Measurements from ENCODE around the gene KRTAP10-4. TPM values are rescaled to one million over a fixed set of nuclear protein-coding genes. Genes with fewer than 3 reads are reported as not detected.

KRTAP10-4 gene
- total RNA-seq, 4 donors from 2014 or later, result not detected

DNA sequence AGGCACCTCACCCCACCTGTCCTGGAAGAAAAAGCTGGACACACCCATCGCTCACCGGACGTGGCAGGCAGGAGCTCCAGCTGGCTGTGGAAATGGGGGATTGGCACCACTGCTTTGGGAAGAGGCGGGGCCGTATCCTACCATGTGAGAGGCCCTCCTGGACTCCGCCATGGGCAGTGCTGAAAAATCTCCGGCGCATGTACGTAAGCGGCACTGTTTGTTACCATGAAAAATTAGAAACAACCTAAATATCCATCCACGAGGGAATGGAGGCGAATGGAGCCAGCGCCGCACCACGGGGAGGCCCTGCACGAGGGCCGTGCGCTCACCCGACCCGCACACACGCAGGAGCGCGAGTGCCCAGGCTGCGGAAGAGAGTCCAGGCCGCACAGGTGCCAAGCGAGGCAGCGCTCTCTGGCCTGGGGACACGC lies 41.4 kb downstream of the KRTAP10-4 start:
- H3K36me3 ChIP-seq, result no peaks in the 10 kb centered on the region
- intact Hi-C loops (cut with DNase I; ENCODE audit: low total_unique reads), result no loop called here
- H3K4me1 ChIP-seq, result no peaks in the 10 kb centered on the region
- DNase-seq, result no peak
- no peaks in the 10 kb centered on the region for H3K27me3 ChIP-seq
- no peak overlapping the region for H3K27ac ChIP-seq
- H3K4me3 ChIP-seq, result no peak overlapping the region
- H3K9me3 ChIP-seq, result no peaks in the 10 kb centered on the region
- TF ChIP-seq, protein P1, sequence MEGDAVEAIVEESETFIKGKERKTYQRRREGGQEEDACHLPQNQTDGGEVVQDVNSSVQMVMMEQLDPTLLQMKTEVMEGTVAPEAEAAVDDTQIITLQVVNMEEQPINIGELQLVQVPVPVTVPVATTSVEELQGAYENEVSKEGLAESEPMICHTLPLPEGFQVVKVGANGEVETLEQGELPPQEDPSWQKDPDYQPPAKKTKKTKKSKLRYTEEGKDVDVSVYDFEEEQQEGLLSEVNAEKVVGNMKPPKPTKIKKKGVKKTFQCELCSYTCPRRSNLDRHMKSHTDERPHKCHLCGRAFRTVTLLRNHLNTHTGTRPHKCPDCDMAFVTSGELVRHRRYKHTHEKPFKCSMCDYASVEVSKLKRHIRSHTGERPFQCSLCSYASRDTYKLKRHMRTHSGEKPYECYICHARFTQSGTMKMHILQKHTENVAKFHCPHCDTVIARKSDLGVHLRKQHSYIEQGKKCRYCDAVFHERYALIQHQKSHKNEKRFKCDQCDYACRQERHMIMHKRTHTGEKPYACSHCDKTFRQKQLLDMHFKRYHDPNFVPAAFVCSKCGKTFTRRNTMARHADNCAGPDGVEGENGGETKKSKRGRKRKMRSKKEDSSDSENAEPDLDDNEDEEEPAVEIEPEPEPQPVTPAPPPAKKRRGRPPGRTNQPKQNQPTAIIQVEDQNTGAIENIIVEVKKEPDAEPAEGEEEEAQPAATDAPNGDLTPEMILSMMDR (IDR thresholded peaks at IDR 0.05), result no peak
- no peak for TF ChIP-seq POLR2A (IDR thresholded peaks at IDR 0.05)

DNA sequence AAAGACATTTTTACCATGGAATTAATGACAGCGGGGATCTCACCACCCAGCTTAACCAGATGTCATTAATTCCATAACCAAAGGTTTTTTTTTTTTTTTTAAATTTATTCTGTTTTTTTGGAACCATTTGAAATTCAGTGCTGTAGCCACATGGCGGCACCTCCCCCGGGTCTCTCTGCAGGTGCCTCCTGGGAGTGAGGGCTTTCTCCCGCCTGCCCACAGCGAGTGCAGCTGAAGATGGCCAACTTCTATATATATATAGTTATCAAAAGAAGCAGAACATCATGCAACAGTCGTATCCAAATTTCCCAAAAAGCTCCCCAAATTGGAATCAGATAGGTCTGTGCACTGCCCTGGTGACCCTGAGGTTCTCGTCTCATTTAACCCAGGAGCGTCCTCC lies 41.9 kb downstream of the KRTAP10-4 start:
- Histone ChIP-seq H3K4me1 (no peaks in the 10 kb centered on the region), H3K27me3 (no peaks in the 10 kb centered on the region), H3K36me3 (no peaks in the 10 kb centered on the region), H3K4me3 (no peak overlapping the region), H3K27ac (no peak overlapping the region), H3K9me3 (no peaks in the 10 kb centered on the region)
- intact Hi-C loops (cut with DNase I; ENCODE audit: low total_unique reads), result no loop called here
- DNase-seq, result no peak
- TF ChIP-seq POLR2A (IDR thresholded peaks at IDR 0.05), result no peak
- TF ChIP-seq, protein P1 (IDR thresholded peaks at IDR 0.05), result no peak

DNA sequence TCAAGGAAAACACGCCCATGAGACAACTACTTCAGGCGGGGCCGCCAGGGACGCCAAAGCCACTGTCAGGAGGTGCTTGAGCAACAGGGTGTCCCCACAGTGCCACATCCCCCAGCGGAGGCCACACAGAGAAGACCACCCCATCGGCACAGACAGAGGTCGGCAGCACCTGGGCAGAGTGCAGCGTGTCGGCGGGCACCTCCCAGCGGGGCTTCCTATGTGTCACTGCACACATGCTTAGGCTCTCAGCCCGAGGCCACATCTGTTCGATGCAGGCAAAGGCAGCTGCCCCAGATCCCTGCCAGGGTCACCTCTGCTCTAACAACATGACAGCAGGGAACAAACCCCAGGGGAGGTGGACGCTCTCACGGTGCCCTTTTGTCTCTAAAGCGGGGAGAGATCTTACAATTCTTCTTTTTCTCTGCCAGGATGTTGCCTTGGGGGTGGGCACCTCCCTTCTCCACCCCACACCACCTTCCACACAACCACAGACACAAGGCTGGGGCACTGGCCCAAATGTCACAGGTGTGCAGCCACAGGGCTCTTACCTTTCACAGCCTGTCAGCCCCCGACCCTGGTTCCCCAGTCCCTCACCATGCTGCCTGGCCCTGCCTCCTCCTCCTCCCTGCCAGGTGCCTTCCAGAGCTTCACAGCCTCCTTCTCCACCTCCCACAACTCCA lies 42.5 kb downstream of the KRTAP10-4 start:
- no peak for DNase-seq
- Histone ChIP-seq H3K4me1 (no peaks in the 10 kb centered on the region), H3K27me3 (no peaks in the 10 kb centered on the region), H3K27ac (no peak overlapping the region), H3K36me3 (no peaks in the 10 kb centered on the region), H3K4me3 (no peak overlapping the region), H3K9me3 (no peaks in the 10 kb centered on the region)
- TF ChIP-seq, protein P1 (IDR thresholded peaks at IDR 0.05), result no peak
- TF ChIP-seq POLR2A (IDR thresholded peaks at IDR 0.05), result no peak
- intact Hi-C loops (cut with DNase I; ENCODE audit: low total_unique reads), result no loop called here

DNA sequence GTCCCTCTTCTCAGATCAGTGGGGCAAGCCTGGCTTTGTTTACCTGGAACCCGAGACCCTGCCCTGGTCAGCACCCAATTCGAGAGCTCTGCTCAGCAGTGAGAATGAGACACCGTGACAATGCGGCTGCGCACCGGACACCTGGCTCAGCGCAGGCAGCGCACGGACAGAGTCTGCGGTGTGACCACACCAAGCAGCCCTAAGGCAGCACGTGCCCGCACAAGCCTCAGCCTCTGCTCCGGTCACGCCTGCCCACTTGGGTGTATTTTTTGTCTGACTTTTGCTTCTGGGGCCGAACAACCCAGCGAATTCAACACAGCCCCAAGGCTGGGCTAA lies 43.0 kb downstream of the KRTAP10-4 start:
- no peaks in the 10 kb centered on the region for H3K27me3 ChIP-seq
- intact Hi-C loops (cut with DNase I; ENCODE audit: low total_unique reads), result no loop called here
- no peaks in the 10 kb centered on the region for H3K36me3 ChIP-seq
- TF ChIP-seq, protein P1 (IDR thresholded peaks at IDR 0.05), result no peak
- no peak for TF ChIP-seq POLR2A (IDR thresholded peaks at IDR 0.05)
- no peak overlapping the region for H3K27ac ChIP-seq
- no peaks in the 10 kb centered on the region for H3K4me1 ChIP-seq
- no peak overlapping the region for H3K4me3 ChIP-seq
- H3K9me3 ChIP-seq, result no peaks in the 10 kb centered on the region
- no peak for DNase-seq

DNA sequence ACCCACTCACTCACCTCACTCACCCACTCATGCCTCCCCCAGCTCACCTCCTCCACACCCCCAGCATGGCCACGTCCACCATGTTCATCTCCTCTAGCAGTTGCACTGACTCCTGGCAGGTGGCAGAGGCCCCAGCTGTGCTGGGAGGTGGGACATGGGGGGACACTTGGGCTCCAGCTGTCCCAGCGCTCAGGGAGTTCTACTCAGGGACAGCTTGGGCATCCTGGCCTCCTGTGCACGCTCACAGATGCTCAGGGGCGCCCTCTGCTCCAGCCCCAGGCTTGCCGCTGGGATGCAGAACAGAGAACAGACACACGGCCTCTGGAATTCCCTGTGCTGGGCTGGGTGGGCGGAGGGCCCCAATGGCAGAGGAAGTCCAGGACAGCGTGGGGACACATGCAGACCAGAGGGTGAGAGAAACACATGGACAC lies 43.6 kb downstream of the KRTAP10-4 start:
- H3K27me3 ChIP-seq, result no peaks in the 10 kb centered on the region
- no peak for TF ChIP-seq POLR2A (IDR thresholded peaks at IDR 0.05)
- TF ChIP-seq, protein P1 (IDR thresholded peaks at IDR 0.05), result no peak
- intact Hi-C loops (cut with DNase I; ENCODE audit: low total_unique reads), result no loop called here

More for the DNA sequence above, 43.6 kb downstream of the KRTAP10-4 start:
- no peaks in the 10 kb centered on the region for H3K9me3 ChIP-seq
- no peaks in the 10 kb centered on the region for H3K36me3 ChIP-seq
- DNase-seq, result no peak
- H3K27ac ChIP-seq, result no peak overlapping the region
- H3K4me1 ChIP-seq, result no peaks in the 10 kb centered on the region
- no peak overlapping the region for H3K4me3 ChIP-seq

All from uterus (tissue), 4 donors.